Mesothelial cell of epicardium (in vitro differentiated cells): ENCODE measurements around the gene FAM168A. TPM values are rescaled to one million over a fixed set of nuclear protein-coding genes. Genes with fewer than 3 reads are reported as not detected.
A peak's percentile ranks its signal among the peaks of the same experiment; 100 is the strongest.

Experiments used
- DNase-seq, 2 experiments: peaks; one replicate each; pipeline ENCODE4 v3.0.0; 2021; ENCODE audit warnings: low spot score in 2 of 2; ENCODE audit not compliant: unreplicated experiment in 2 of 2
- H3K27ac Mint-ChIP-seq: 2 replicates; pipeline ENCODE4 v1.8.0; 2021; ENCODE audit warnings: mixed read lengths
- H3K27me3 Mint-ChIP-seq: 2 replicates; pipeline ENCODE4 v1.8.0; 2021; ENCODE audit warnings: low read depth, mixed read lengths
- H3K36me3 Mint-ChIP-seq: 2 replicates; pipeline ENCODE4 v1.8.0; 2021; ENCODE audit warnings: mixed read lengths
- H3K4me1 Mint-ChIP-seq: 2 replicates; pipeline ENCODE4 v1.8.0; 2021; ENCODE audit warnings: mixed read lengths
- H3K4me3 Mint-ChIP-seq: 2 replicates; pipeline ENCODE4 v1.8.0; 2021; ENCODE audit warnings: mild to moderate bottlenecking, moderate library complexity, mixed read lengths
- H3K9me3 Mint-ChIP-seq: 2 replicates; pipeline ENCODE4 v1.8.0; 2021; ENCODE audit warnings: mixed read lengths
- CTCF ChIP-seq: fragments of 200-600 bp; sonication (generic); IDR thresholded peaks from one replicate; pipeline ENCODE4 v1.5.0; 2021; ENCODE audit warnings: antibody characterized with exemption; ENCODE audit not compliant: unreplicated experiment
- total RNA-seq: library from RNA; stranded (reverse); gene quantifications from 3 replicates; pipeline ENCODE4 v1.2.1, GENCODE V29; 2021

Gene FAM168A
- total RNA-seq, 1 donor from 2014 or later: 61.8 TPM

DNA sequence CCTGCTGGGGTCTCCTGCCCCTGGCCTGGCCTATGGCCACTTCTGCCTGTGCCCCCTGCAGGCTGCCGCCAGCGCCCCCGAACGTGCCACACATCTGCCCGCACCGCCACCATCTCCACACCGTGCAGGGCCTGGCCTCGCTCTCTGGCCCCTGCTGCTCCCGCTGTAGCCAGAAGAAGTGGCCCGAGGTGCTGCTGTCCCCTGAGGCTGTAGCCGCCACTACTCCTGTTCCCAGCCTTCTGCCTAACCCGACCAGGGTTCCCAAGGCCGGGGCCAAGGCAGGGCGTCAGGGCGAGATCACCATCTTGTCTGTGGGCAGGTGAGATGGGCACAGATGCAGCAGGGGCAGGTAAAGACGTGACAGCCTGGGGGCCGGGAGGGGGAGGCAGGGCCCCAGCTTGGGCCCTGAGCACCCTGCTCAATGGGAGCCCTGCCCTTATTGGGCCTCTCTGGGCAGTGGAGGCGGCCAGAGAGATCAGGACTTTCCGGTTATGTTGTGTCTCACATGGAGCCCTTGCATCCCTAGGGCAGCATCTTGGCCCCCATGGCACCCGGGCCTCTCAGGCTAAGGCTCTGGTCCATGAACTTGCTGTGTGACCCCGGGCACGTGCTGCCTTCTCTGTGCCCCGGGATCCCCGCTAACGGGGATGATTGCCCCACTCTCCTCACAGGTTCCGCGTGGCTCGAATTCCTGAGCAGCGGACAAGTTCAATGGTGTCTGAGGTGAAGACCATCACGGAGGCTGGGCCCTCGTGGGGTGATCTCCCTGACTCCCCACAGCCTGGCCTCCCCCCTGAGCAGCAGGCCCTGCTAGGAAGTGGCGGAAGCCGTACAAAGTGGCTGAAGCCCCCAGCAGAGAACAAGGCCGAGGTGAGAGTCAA is 203.3 kb downstream of the FAM168A start:
- no peak overlapping the region for H3K4me3 Mint-ChIP-seq
- TF ChIP-seq CTCF: no peak
- no peaks in the 10 kb centered on the region for H3K36me3 Mint-ChIP-seq
- H3K27me3 Mint-ChIP-seq: no peaks in the 10 kb centered on the region
- no peaks in the 10 kb centered on the region for H3K4me1 Mint-ChIP-seq
- H3K9me3 Mint-ChIP-seq: no peaks in the 10 kb centered on the region
- DNase-seq: no peak
- H3K27ac Mint-ChIP-seq: no peak overlapping the region

DNA sequence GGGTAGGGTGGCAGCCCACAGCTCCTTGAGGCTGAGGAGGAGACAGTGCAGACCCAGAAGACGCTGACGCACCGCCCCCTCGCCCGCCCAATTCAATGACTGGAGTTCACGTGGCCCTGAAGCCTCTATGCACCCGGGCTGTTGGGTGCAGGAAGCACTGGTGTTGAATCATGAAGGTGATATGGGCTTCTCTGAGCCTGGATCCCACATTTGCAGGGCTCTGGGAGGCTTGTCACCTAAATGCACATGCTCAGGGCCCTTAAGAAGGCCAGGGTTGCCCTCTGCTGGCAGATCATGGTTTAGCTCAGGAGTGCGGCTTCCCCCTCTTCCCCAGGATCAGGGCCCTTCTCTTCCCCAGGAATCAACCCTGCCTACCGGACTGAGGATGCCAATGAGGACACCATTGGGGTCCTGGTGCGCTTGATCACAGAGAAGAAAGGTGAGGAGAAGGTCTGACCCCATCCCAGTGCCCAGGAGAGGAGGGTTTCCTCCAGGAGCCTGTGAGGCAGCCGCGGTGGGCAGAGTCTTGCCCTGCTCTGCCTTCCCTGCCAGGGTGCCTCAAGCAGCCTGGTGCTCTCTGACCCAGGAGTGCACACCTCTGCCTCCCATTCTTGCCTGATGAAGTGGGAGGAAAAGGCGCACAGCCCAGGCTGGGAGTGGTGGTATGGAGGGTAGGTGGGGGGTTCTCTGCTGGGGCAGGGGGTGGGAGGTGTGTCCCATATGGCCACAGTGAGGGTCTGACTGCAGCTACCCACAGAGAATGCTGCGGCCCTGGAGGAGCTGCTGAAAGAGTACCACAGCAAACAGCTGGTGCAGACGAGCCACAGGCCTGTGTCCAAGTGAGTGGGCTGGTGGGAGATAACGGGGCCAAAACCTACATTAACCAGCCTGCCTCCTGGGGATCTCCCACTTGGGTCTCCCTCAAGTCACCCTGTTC is 204.2 kb downstream of the FAM168A start:
- Mint-ChIP-seq H3K27me3 (no peaks in the 10 kb centered on the region), H3K4me1 (peaks cover 3% of the 10 kb centered on the region), H3K9me3 (no peaks in the 10 kb centered on the region), H3K4me3 (no peak overlapping the region), H3K27ac (no peak overlapping the region), H3K36me3 (no peaks in the 10 kb centered on the region)
- peak in 1 of 2 experiments; percentile 76 for DNase-seq
- peak; percentile 57 for TF ChIP-seq CTCF

DNA sequence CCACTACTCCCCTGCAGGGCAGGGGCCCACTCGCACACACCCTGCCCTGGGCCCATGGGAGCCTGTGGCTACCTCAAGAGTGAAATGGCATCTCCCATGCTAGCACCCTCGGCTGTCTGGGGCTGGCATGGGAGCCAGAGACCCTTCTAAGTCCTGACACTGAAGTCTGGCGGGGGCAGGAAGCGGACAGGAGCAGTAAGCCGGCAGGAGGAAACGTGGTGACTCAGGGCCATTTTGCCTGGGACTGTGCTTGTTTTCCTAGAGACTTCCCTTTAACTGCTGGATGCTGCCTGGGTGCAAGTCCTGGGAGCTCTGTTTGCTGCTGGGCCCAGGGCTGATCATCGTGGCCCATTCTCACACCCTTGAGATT is 204.9 kb downstream of the FAM168A start:
- Mint-ChIP-seq H3K4me3 (no peak overlapping the region), H3K9me3 (no peaks in the 10 kb centered on the region), H3K27me3 (no peaks in the 10 kb centered on the region), H3K4me1 (peaks cover 7% of the 10 kb centered on the region), H3K36me3 (no peaks in the 10 kb centered on the region), H3K27ac (no peak overlapping the region)
- TF ChIP-seq CTCF: no peak
- DNase-seq: no peak

DNA sequence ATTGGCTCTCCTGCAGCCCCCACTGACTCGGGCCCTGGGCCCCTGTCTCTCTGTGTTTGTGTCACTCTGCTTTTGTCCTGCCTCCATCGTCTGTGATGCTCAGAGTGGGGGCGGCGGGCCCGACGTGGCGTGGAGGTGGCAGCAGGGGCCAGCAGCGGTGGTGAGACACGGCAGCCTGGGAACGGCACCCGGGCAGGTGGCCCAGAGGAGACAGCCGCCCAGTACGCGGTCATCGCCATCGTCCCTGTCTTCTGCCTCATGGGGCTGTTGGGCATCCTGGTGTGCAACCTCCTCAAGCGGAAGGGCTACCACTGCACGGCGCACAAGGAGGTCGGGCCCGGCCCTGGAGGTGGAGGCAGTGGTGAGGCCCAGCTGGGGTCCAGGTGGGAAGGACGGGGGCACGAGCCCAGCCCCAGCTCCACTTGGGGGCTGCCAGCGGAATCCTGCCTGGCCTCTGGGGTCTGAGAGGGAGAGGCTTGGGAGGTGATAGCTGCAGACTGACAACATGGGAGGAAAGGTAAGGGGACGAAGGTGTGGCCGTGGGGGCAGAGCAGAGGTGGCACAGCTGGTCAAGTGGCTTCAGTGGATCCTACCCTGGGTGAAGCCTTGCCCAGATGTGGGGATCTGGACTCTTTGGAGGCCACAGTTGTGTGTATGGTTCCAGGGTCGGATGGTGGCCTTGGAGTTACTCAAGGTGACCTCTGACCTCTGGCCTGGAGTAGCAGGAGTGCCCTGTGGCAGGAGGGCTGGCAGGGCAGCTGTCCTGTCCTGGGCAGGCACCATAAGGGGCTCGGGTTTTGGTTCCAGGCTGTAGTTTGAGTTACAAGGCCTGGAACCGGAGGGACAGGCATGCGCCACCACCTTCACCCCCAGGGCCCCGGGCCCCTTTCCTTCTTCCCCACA is 205.6 kb downstream of the FAM168A start:
- no peak overlapping the region for H3K27ac Mint-ChIP-seq
- no peaks in the 10 kb centered on the region for H3K9me3 Mint-ChIP-seq
- peaks cover 13% of the 10 kb centered on the region for H3K4me1 Mint-ChIP-seq
- no peaks in the 10 kb centered on the region for H3K36me3 Mint-ChIP-seq
- no peak for TF ChIP-seq CTCF
- H3K27me3 Mint-ChIP-seq: no peaks in the 10 kb centered on the region
- no peak for DNase-seq
- no peak overlapping the region for H3K4me3 Mint-ChIP-seq

GRCh38 chr11:73391665-73392064 is 206.2 kb downstream of the FAM168A start:
- Mint-ChIP-seq H3K9me3 (no peaks in the 10 kb centered on the region), H3K36me3 (no peaks in the 10 kb centered on the region), H3K27ac (no peak overlapping the region), H3K4me1 (peaks cover 16% of the 10 kb centered on the region), H3K27me3 (no peaks in the 10 kb centered on the region), H3K4me3 (no peak overlapping the region)
- no peak for DNase-seq
- no peak for TF ChIP-seq CTCF
